SK-N-SH treated with all-trans-retinoic acid at 6 μM for 48 hours (cell line): ENCODE data around the gene PAX1.

Experiments
- CREB5 ChIP-seq: fragments of 250-450 bp; sonication (Bioruptor Pico); IDR thresholded peaks from 2 replicates; pipeline ENCODE4 v1.5.1; 2020; ENCODE audit warnings: low read depth, mild to moderate bottlenecking, moderate library complexity
- ESRRG ChIP-seq: fragments of 250-450 bp; sonication (Bioruptor Pico); IDR thresholded peaks from 2 replicates; pipeline ENCODE4 v1.6.1; 2021; ENCODE audit warnings: mild to moderate bottlenecking
- PATZ1 ChIP-seq: fragments of 250-450 bp; sonication (Bioruptor Pico); IDR thresholded peaks from 2 replicates; pipeline ENCODE4 v1.8.0; 2020; ENCODE audit warnings: mild to moderate bottlenecking, moderate library complexity, borderline replicate concordance
- POU6F1 ChIP-seq: fragments of 250-450 bp; sonication (Bioruptor Pico); IDR thresholded peaks from 2 replicates; pipeline ENCODE4 v1.8.0; 2021; ENCODE audit warnings: low read depth, mild to moderate bottlenecking, moderate library complexity, borderline replicate concordance
- RARB ChIP-seq: fragments of 250-450 bp; sonication (Bioruptor Pico); IDR thresholded peaks from 2 replicates; pipeline ENCODE4 v1.8.0; 2021; ENCODE audit warnings: mild to moderate bottlenecking, moderate library complexity
- TOX ChIP-seq: fragments of 250-450 bp; sonication (Bioruptor Pico); IDR thresholded peaks from 2 replicates; pipeline ENCODE4 v1.8.0; 2021; ENCODE audit warnings: mild to moderate bottlenecking, moderate library complexity, borderline replicate concordance
- TSHZ2 ChIP-seq: fragments of 250-450 bp; sonication (Bioruptor Pico); IDR thresholded peaks from 2 replicates; pipeline ENCODE4 v1.5.0; 2020; ENCODE audit warnings: mild to moderate bottlenecking, moderate library complexity
- ZC3H10 ChIP-seq: fragments of 250-450 bp; sonication (Bioruptor Pico); IDR thresholded peaks from 2 replicates; pipeline ENCODE4 v1.5.1; 2021; ENCODE audit warnings: mild to moderate bottlenecking, moderate library complexity
- ZFP3 ChIP-seq: fragments of 250-450 bp; sonication (Bioruptor Pico); IDR thresholded peaks from 2 replicates; pipeline ENCODE4 v1.5.0; 2020; ENCODE audit warnings: mild to moderate bottlenecking, moderate library complexity
- ZNF70 ChIP-seq: fragments of 450-650 bp; formaldehyde crosslinking; IDR thresholded peaks from 2 replicates; pipeline ENCODE4 v1.5.0; 2020; ENCODE audit warnings: mild to moderate bottlenecking, moderate library complexity

GRCh38 chr20:21714297-21715192 is 9.1 kb downstream of the PAX1 start:
- TF ChIP-seq POU6F1 (CRISPR knock-in tag) (no peak), ESRRG (CRISPR knock-in tag) (no peak), CREB5 (CRISPR knock-in tag) (no peak), TSHZ2 (no peak), PATZ1 (CRISPR knock-in tag) (no peak), ZFP3 (no peak), ZC3H10 (CRISPR knock-in tag) (no peak), RARB (CRISPR knock-in tag) (no peak), ZNF70 (CRISPR knock-in tag) (no peak), TOX (CRISPR knock-in tag) (no peak)
